OCI-LY7 (cell line): ENCODE results near the gene SVOPL. TPM values are rescaled to one million over a fixed set of nuclear protein-coding genes. Genes with fewer than 3 reads are reported as not detected.

Source experiments
- BruUV-seq: library from RNA; stranded (reverse); fragments of 400-500 nt; replicated peaks from 2 replicates; lab custom pipeline; 2021; lab: Mats Ljungman, UMichigan
- CTCF ChIA-PET: fragments of 300-600 bp; sonication (Branson Sonifier 250); formaldehyde crosslinking; loops from one replicate; lab custom pipeline; 2022; ENCODE audit warnings: antibody characterized with exemption; ENCODE audit not compliant: unreplicated experiment; lab: Charles Lee
- POLR2A ChIA-PET: fragments of 300-600 bp; sonication (Branson Sonifier 250); formaldehyde crosslinking; loops from one replicate; lab custom pipeline; 2022; ENCODE audit warnings: antibody characterized with exemption; lab: Charles Lee
- DNase-seq: peaks from one replicate; pipeline ENCODE4 v3.0.0-alpha.2; 2015; ENCODE audit warnings: low spot score
- H2AFZ ChIP-seq: fragments of 200-600 bp; sonication (generic), shearing (Covaris generic); 2 replicates; pipeline ENCODE4 v1.6.1; 2014; ENCODE audit warnings: mild to moderate bottlenecking, antibody characterized with exemption, low read length, moderate library complexity
- H3K27ac ChIP-seq: fragments of 200-600 bp; sonication (generic); 2 replicates; pipeline ENCODE4 v1.5.1; 2014; ENCODE audit warnings: mixed run types, low read depth, mild to moderate bottlenecking, moderate library complexity, low read length, inconsistent platforms; ENCODE audit not compliant: poor library complexity, severe bottlenecking
- H3K36me3 ChIP-seq: fragments of 200-600 bp; sonication (generic); 2 replicates; pipeline ENCODE4 v1.6.1; 2014; ENCODE audit warnings: mild to moderate bottlenecking, antibody characterized with exemption, low read length, moderate library complexity, mixed read lengths; ENCODE audit not compliant: insufficient read depth
- H3K4me1 ChIP-seq: fragments of 200-600 bp; sonication (generic); 2 replicates; pipeline ENCODE4 v1.5.1; 2014; ENCODE audit warnings: mild to moderate bottlenecking, low read length; ENCODE audit not compliant: insufficient read depth, poor library complexity, severe bottlenecking
- H3K4me2 ChIP-seq: fragments of 200-600 bp; sonication (generic); 2 replicates; pipeline ENCODE4 v1.6.1; 2014; ENCODE audit warnings: mild to moderate bottlenecking, low read length
- H3K4me3 ChIP-seq: fragments of 200-600 bp; sonication (generic); 2 replicates; pipeline ENCODE4 v1.5.1; 2014; ENCODE audit warnings: mild to moderate bottlenecking, low read depth, low read length; ENCODE audit not compliant: poor library complexity, severe bottlenecking
- H3K79me2 ChIP-seq: fragments of 200-600 bp; sonication (generic); 2 replicates; pipeline ENCODE4 v1.6.1; 2016; ENCODE audit warnings: low read depth, mild to moderate bottlenecking, low read length, moderate library complexity, mixed read lengths; ENCODE audit not compliant: insufficient read depth
- H3K9me2 ChIP-seq: fragments of 200-600 bp; sonication (generic); 2 replicates; pipeline ENCODE4 v1.6.1; 2016; ENCODE audit warnings: mild to moderate bottlenecking, low read length, mixed read lengths; ENCODE audit not compliant: insufficient read depth
- H3K9me3 ChIP-seq: fragments of 200-600 bp; sonication (generic); 2 replicates; pipeline ENCODE4 v1.6.1; 2014; ENCODE audit warnings: mild to moderate bottlenecking, mixed run types, low read length, mixed read lengths
- H4K20me1 ChIP-seq: fragments of 200-600 bp; sonication (generic); 2 replicates; pipeline ENCODE4 v1.6.1; 2014; ENCODE audit warnings: mild to moderate bottlenecking, antibody characterized with exemption, low read length, moderate library complexity, mixed read lengths; ENCODE audit not compliant: insufficient read depth
- EZH2phosphoT487 ChIP-seq: fragments of 200-600 bp; sonication (generic); IDR thresholded peaks from 2 replicates; pipeline ENCODE4 v1.6.1; 2018; ENCODE audit warnings: low read depth, borderline replicate concordance, mild to moderate bottlenecking, mixed run types, antibody characterized with exemption, low read length, moderate library complexity, mixed read lengths
- intact Hi-C: fragments of 100-400 bp; cut with micrococcal nuclease; formaldehyde crosslinking; loops from one replicate; pipeline ENCODE4 v1.10.0; 2022; ENCODE audit not compliant: unreplicated experiment
- total RNA-seq, 2 experiments: library from RNA; depleted of rRNA in 1 of 2; stranded (reverse); fragments of >200 nt in 1 of 2; shearing (Covaris generic) in 1 of 2; gene quantifications; 2 replicates each; pipeline ENCODE4 v1.2.3, GENCODE V29; 2014 to 2022
- TF ChIP-seq, protein P1 (sequence below): fragments of 200-600 bp; sonication (generic); conservative IDR thresholded peaks from 2 replicates; pipeline ENCODE4 v1.5.1; 2014; ENCODE audit warnings: mild to moderate bottlenecking, antibody characterized with exemption, low read length, moderate library complexity, mixed read lengths

SVOPL gene
- total RNA-seq, 2 experiments from 2014 or later = not detected

- Histone ChIP-seq H4K20me1 (no peaks in the 10 kb centered on the region), H2AFZ (no peak overlapping the region), H3K9me2 (no peaks in the 10 kb centered on the region), H3K4me2 (no peak overlapping the region), H3K36me3 (peaks cover 92% of the 10 kb centered on the region), H3K4me3 (no peak overlapping the region), H3K27ac (no peak overlapping the region), H3K4me1 (no peaks in the 10 kb centered on the region), H3K79me2 (no peaks in the 10 kb centered on the region), H3K9me3 (peaks cover 31% of the 10 kb centered on the region)
- ChIA-PET POLR2A (no interaction called here), CTCF (no interaction called here)
- TF ChIP-seq, protein P1, sequence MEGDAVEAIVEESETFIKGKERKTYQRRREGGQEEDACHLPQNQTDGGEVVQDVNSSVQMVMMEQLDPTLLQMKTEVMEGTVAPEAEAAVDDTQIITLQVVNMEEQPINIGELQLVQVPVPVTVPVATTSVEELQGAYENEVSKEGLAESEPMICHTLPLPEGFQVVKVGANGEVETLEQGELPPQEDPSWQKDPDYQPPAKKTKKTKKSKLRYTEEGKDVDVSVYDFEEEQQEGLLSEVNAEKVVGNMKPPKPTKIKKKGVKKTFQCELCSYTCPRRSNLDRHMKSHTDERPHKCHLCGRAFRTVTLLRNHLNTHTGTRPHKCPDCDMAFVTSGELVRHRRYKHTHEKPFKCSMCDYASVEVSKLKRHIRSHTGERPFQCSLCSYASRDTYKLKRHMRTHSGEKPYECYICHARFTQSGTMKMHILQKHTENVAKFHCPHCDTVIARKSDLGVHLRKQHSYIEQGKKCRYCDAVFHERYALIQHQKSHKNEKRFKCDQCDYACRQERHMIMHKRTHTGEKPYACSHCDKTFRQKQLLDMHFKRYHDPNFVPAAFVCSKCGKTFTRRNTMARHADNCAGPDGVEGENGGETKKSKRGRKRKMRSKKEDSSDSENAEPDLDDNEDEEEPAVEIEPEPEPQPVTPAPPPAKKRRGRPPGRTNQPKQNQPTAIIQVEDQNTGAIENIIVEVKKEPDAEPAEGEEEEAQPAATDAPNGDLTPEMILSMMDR = no peak
- TF ChIP-seq EZH2phosphoT487 = no peak
- intact Hi-C loops = no loop called here
- DNase-seq = no peak
- BruUV-seq = no TSS peak
Measured at GRCh38 chr7:138555684-138556083, 145.5 kb downstream of the SVOPL start.

DNA sequence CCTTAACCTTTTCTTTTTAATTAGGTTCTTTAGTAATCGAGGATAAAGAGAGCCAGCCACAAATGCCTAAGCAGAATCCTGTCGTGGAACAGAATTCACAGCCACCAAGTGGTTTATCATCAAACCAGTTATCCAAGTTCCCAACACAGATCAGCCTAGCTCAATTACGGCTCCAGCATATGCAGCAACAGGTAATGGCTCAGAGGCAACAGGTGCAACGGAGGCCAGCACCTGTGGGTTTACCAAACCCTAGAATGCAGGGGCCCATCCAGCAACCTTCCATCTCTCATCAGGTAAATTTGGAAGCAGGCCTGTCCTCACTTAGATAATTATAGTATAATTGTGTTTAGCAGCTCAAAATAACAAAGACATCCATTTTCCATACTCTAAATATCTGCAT, 146.5 kb downstream of the SVOPL start:
- intact Hi-C loops = no loop called here
- ChIA-PET POLR2A (no interaction called here), CTCF (no interaction called here)
- H3K4me1 ChIP-seq = no peaks in the 10 kb centered on the region
- no peak overlapping the region for H3K27ac ChIP-seq
- no peak for DNase-seq
- H4K20me1 ChIP-seq = no peaks in the 10 kb centered on the region
- no TSS peak for BruUV-seq
- no peaks in the 10 kb centered on the region for H3K9me2 ChIP-seq
- H3K79me2 ChIP-seq = no peaks in the 10 kb centered on the region
- no peak overlapping the region for H2AFZ ChIP-seq
- TF ChIP-seq, protein P1 = no peak
- no peak for TF ChIP-seq EZH2phosphoT487
- peaks cover 31% of the 10 kb centered on the region for H3K9me3 ChIP-seq
- no peak overlapping the region for H3K4me2 ChIP-seq
- peaks cover 88% of the 10 kb centered on the region for H3K36me3 ChIP-seq
- H3K4me3 ChIP-seq = no peak overlapping the region

GRCh38 chr7:138553805-138554204, 147.4 kb downstream of the SVOPL start:
- Histone ChIP-seq H3K4me3 (no peak overlapping the region), H2AFZ (no peak overlapping the region), H4K20me1 (no peaks in the 10 kb centered on the region), H3K4me1 (no peaks in the 10 kb centered on the region), H3K4me2 (no peak overlapping the region), H3K9me2 (no peaks in the 10 kb centered on the region), H3K9me3 (peaks cover 31% of the 10 kb centered on the region), H3K36me3 (peaks cover 79% of the 10 kb centered on the region), H3K27ac (no peak overlapping the region), H3K79me2 (no peaks in the 10 kb centered on the region)
- POLR2A ChIA-PET = interaction anchor here (0.6 kb wide), 1 partner anchor 84 kb away, joined by 3 read pairs; no protein-coding TSS in a partner anchor
- no TSS peak for BruUV-seq
- CTCF ChIA-PET = no interaction called here
- no peak for DNase-seq
- TF ChIP-seq EZH2phosphoT487 = no peak
- TF ChIP-seq, protein P1 = no peak
- intact Hi-C loops = no loop called here
